NCI-H345 treated with DMSO at 0.1 percent for 48 hours (cell line): Measurements from ENCODE around the gene CLEC1A.

Source experiments
- DNase-seq: peaks from one replicate; lab custom pipeline; 2025; ENCODE audit not compliant: unreplicated experiment; lab: John Stamatoyannopoulos, UW

CLEC1A gene

DNA sequence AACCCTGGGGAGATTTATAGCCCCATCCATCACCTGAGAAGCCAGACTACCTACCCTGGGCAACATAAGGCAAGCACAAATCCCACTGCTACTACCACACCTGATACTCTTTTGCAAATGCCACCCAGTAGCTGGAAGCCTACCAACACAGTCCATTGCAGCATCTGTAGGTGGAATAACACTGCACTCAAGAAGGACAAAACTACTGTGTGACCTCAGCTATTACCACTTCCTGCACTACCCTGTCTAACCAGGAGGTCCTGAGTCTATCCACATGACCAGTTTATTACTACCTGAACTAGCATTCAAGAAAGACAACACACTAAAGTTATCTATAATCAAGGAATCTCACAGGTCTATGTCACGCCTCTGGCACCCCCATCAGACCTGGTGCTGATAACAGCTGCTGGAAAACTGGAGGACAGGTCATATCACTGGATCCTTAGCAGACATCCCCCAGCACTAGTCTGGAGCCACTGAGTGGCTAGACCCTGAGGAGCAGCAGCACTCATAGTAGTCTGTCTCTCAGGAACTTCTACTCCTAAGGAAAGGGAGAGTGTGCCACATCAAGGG is 2.9 kb upstream of the CLEC1A start:
- DNase-seq = no peak

GRCh38 chr12:10101042-10101579 is 2.3 kb upstream of the CLEC1A start:
- no peak for DNase-seq

DNA sequence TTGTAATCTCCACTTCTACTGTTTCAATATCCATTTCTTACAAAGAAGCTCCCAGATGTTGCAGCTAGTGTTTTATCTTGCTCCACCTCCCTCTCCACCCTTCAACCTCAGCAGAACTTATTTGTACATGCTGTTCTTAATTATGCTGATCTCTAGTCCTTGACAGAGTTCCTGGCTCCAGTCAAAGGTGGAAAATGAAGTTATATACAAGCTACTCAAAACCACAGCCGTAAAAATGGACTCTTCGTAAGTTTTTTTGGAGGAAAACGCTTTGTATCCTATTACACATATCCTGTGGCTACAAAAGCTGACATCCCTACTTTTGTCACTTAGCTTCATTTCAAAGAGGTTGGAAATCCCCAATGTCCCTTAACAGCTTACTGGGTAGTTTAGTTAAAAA is 1.3 kb downstream of the CLEC1A start:
- DNase-seq = no peak

DNA sequence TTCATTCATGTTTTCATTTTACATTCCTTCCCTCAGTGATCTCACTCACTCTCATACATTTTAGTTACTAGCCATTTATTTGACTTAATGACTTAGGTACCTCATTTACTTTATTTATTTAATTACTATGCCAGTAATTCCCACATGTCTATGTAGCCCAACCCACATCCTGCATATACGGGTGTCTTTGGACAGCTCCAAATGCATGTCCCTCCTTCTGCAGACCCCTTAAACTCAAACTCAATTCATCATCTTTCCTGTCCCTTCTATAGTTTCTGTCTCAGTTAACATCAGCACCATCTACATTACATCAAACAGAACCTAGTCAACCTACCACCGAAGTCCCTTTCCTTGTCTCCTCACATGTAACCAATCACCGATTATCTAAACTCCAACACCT is 2.8 kb downstream of the CLEC1A start:
- DNase-seq = no peak

DNA sequence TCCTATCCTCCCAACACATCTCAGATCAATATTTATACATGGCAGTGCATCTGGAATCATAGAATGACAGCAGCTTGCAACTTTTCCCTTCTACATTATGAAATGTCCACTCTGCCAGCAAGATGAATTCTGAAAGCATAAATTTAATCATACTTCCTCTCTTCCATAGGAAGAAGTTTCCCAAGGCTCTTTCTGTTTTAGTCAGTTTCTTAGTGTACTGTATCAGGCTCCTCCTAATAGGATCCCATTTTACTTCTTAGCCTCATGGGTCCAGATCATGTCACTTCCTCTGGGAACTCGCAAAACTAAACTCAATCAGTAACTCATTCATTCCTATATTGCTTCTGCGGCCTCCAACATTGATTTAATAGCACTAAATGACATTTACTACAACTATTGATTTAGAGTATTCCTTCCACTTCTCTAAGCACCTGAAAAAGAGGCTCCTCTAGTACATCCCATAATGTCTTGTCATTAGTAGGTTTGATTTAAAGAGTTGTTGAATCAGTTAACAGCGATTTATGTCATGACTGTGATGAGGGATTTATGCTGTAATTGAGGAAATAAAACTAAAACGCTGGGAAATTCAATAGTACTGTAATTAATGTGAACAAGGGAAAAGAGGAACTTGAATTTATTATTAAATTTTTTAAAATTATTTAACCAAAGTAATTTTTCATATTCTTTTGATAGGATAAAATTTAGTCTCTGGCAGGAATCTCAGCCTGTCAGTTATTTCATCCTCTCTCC is 4.0 kb downstream of the CLEC1A start:
- no peak for DNase-seq

DNA sequence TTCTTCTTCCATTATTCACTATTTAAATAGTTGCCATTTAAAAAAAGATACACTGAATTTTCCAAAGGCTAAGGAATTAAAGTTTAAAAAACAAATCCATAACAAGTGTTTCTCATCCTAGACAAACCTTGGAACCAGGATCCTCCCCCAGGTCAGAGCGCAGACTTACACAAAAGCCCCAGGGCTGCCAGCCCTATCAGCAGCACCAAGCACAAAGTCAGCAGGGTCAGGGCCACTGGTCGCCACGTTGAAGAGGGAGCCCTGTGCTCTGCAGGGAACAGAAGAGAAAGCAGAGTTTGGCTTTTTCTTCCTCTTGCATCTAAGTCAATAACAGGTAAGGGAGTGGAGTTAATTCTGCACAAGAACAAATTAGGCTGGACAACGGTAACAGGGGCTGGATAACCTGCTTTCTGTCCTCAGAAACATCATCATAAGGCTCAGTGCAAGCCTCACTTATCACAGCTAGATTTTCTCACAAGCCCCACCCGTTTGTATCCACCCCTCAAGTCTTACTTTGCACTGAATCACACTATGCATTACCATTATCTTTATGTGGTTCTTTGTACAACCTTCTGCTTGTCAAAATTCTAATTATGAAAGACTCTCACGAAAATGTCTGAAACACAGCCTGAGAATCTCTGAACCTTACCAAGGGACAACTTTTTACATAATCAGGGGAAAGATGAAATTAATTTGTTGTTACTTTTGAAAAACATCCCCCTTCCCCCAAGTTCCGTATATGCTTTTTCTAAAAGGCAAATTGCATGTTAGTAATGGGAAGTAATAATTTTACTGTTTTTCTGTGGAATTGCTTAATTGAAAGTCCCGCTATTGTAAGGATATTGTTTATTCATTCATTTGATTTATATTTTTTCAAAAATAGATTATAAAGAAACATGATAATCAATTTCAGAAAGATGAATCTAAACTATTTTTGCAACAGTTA is 9.6 kb downstream of the CLEC1A start:
- no peak for DNase-seq

DNA sequence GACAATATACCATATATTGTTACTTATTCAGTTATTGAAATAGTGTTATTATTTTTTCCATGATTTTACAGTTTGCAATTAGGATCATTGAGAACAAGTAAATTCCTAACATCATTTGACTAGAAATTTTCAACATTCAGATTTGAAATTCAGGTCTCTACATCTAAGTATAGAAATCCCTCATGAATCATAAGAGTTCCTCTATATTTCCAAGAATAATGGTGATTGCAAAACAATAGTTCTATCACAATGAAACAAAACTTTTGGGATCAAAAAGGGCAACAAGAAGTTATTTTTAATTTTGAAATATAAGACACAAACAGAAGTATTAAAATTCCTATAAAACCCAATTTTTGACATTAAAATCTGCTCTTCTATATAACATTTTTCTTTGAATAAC is 10.8 kb downstream of the CLEC1A start:
- no peak for DNase-seq

DNA sequence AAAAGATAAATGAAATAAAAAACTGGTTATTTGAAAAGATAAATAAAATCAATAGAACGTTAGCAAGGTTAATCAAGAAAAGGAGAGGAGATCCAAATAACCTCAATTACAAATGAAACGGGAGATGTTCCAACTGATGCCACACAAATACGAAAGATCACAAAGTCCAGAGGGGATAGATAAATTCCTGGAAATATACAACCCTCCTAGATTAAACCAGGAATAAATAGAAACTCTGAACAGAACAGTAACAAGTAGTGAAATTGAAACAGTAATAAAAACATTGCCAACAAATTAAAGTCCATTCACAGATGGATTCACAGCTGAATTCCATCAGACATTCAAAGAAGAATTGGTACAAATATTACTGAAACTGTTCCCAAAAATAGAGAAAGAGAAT is 12.4 kb downstream of the CLEC1A start:
- DNase-seq = no peak

DNA sequence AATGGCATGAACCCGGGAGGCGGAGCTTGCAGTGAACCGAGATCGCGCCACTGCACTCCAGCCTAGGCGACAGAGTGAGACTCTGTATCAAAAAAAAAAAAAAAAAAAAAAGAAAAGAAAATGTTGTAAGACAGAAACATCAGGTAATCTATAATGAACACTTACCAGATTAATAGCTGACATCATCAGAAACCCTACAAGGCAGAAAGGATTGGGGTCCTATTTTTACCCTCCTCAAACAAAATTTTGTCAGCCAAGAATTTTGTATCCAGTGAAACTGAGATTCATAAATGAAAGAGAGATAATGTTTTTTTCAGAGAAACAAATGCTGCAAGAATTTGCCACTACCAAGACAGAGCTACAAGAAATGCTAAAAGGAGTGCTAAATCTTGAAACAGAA is 14.1 kb downstream of the CLEC1A start:
- DNase-seq = no peak

GRCh38 chr12:10082117-10082874 is 16.5 kb downstream of the CLEC1A start:
- DNase-seq = no peak

DNA sequence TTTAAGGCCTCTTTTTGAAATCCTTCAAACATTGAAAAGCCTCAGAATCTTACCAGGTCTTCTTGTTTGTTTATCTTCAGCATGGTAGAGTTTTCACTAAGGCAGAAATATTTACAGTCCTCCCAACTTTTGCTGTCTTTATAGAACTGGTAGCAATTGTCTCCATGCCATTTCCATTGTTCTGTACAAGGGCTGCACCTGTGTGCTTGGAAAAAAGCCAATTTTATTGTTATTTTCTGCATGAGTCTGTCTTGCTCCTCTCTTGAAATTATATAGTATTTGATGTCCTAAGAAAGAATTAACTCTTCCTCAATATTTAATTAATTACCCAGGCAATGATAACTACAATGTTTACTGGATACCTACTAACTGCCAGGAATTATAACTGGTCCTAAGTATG is 23.3 kb downstream of the CLEC1A start:
- DNase-seq = peak; percentile 13

DNA sequence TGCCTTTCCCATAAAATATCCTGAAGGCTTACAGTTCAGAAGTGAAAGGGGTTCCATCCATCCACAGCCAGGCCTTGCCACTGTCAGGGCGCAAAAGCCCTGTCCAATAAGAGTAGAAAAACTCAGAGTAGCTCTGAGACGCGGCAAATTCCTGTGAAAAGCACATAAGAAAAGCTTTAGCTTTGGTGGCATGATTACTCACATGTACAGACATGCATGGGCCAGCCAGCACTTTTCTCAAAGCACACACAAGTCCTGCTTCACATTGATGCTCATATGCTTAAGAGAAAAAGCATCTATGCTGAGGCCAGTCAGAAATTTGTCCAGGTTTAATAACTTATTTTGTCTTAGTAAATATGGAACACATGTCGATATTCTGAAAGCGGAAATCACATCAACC is 25.5 kb downstream of the CLEC1A start:
- DNase-seq = no peak

GRCh38 chr12:10072131-10072530 is 26.7 kb downstream of the CLEC1A start:
- DNase-seq = no peak

DNA sequence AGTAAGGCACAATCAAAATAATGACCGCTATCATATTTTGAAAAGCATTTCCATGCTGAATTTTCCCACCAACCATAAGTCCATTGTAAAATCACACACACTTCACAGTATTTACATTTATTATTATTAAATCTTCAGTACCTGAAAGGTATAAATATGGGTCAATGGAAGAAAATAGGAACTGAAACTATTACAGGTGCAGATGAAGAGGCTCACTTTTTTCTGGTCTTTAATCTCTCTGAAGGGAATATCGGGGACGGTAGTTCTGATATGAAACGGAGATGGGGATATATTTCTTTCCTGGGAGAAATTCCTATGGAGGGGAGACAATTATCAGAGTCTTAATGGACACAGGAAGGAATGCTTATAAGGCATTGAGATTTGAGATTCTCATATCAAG is 28.4 kb downstream of the CLEC1A start:
- DNase-seq = no peak

- no peak for DNase-seq
Observed at GRCh38 chr12:10069976-10070375, 28.8 kb downstream of the CLEC1A start.

- DNase-seq = no peak
Observed at GRCh38 chr12:10069099-10069498, 29.7 kb downstream of the CLEC1A start.

DNA sequence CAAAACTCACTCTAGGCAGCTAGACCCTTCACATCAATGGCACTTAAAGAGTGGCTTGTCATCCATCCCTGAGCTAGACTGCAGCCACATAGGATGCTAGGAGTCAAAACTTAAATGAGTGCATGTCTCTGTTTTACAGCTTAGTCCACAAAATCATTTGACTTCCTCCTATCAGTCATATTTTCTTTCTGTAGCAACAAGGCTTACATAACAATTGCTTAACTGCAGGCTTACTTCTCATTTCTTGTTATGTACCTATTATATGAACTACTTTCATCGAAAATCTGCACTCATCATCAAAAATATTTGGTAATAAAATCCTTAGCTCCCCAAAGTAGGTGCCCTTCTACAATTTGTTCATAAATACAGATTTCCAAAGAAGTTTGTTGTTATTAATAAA is 30.1 kb downstream of the CLEC1A start:
- no peak for DNase-seq

DNA sequence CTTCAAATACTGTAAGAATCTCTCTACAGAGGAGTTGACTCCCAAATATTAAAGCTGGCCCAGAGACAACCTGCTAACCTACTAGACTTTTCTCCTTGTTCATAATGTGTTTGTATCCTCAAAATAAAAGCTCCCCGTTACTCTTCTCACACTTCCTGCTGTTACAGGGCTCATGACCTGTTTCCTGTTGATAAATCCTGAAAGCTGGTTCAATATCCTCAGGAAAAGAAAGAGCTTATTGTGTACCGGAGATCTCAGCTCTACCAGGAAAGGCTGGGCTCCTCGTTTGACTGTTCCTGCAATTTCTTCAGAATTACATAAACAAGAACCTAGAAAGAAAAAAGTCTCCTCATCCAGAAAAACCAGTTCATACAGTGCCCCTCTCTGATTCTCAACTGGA is 30.8 kb downstream of the CLEC1A start:
- DNase-seq = no peak

DNA sequence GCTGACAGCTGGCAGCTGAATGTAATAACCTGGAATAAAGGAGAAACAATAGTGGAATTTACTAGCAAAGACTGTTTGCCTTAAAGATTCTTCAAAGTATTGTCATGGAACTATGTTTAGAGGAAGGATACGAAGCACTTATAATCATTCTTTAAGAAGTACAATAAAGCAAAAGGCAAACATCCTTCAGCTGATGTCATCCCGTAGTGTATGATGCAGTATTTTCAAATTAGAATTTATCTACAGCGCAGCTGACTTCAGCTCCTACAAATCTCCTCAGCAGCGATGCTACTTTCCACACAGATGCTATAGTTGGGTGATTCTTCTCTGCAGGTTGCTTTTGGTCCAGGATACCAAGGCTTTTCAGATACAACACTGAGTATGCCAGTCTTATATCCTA is 31.5 kb downstream of the CLEC1A start:
- no peak for DNase-seq

DNA sequence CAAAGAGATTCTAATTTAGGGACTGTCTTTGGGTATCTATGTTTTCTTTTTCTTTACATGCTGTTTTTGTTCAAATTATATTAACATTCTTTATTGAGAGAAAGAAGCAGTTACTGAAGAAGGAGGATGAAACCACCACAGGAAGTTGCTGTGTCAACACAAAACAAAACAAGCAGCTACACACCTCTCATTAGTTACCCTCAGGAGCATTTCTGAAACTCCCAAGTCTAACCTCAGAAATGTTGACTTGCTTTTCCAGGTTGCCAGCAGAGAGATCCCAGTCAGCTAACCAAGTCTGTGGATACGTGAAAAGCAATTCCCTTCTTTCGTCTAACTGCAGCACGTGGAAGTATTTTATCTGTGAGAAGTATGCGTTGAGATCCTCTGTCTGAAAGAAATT is 33.5 kb downstream of the CLEC1A start:
- no peak for DNase-seq

DNA sequence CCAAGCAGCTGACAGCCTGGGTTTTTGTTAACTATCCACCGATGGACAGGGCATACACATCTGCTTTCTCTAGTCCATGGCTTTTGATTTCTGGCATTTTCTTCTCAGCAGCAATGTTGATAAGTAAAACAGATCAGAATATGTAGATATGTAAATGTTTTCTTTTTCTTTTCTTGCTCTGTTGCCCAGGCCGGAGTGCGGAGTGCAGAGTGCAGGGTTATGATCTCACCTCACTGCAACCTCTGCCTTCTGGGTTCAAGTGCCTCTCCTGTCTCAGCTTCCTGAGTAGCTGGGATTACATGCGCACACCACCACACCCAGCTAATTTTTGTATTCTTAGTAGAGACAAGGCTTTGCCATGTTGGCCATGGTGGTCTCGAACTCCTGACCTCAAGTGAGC is 40.4 kb downstream of the CLEC1A start:
- DNase-seq = no peak
